GM10266 (cell line): ENCODE results near the gene LIAS.
"Not testable (repeated sequence)": the region's sequence is repeated elsewhere in the genome, so short reads cannot be mapped to it uniquely, and the experiment has no call there.

Experiments used
- DNase-seq: peaks from one replicate; pipeline ENCODE4 v3.0.0; 2012; ENCODE audit errors: extremely low spot score
- CTCF ChIP-seq: IDR thresholded peaks from 2 replicates; pipeline ENCODE4 v1.5.1; 2012; ENCODE audit warnings: mild to moderate bottlenecking, low read depth; ENCODE audit not compliant: control insufficient read depth, insufficient read depth; ENCODE audit errors: missing control alignments

LIAS gene

GRCh38 chr4:39458505-39459300 lies at the start of gene LIAS, which contains the start of gene RPL9:
TSS of gene LIAS (plus strand) at chr4:39459056. CDS start at chr4:39459118, 62 bp downstream.
TSS of gene RPL9 (minus strand) at chr4:39458922. CDS start at chr4:39458439, 483 bp downstream.
- peak; percentile 94 for DNase-seq
- TF ChIP-seq CTCF, result no peak

- peak; percentile 29 for TF ChIP-seq CTCF
- DNase-seq, result no peak
Measured at GRCh38 chr4:39410415-39410814, 48.4 kb upstream of the LIAS start.

GRCh38 chr4:39411561-39411960 lies 47.3 kb upstream of the LIAS start:
- not testable (repeated sequence) for DNase-seq

GRCh38 chr4:39415678-39416283 lies 43.1 kb upstream of the LIAS start:
- TF ChIP-seq CTCF, result no peak

GRCh38 chr4:39422247-39422646 lies 36.6 kb upstream of the LIAS start:
- no peak for TF ChIP-seq CTCF
- DNase-seq, result no peak

More at GRCh38 chr4:39415678-39416283, 43.1 kb upstream of the LIAS start:
- no peak for DNase-seq

- DNase-seq, result not testable (repeated sequence)
Measured at GRCh38 chr4:39425297-39425696, 33.6 kb upstream of the LIAS start.

GRCh38 chr4:39426728-39427127 lies 32.1 kb upstream of the LIAS start:
- no peak for TF ChIP-seq CTCF
- DNase-seq, result no peak

- no peak for TF ChIP-seq CTCF
- DNase-seq, result no peak
Measured at GRCh38 chr4:39427520-39428114, 31.2 kb upstream of the LIAS start.
